Fibroblast of lung (primary cell): Measurements from ENCODE around the gene TCF4. TPM values are rescaled to one million over a fixed set of nuclear protein-coding genes. Genes with fewer than 3 reads are reported as not detected.

Experiments used
- DNase-seq, 2 donors: peaks; one replicate each; pipeline versions ENCODE4 v3.0.0 to v3.0.0-alpha.2; 2010; ENCODE audit warnings: low read depth in 2 of 2
- H2AFZ ChIP-seq: 2 replicates; pipeline ENCODE4 v1.5.1; 2012; ENCODE audit warnings: low read length, control low read depth, inconsistent platforms
- H3K27ac ChIP-seq: 2 replicates; pipeline ENCODE4 v1.5.1; 2011; ENCODE audit warnings: low read length, control low read depth; ENCODE audit not compliant: insufficient read depth
- H3K27me3 ChIP-seq: 2 replicates; pipeline ENCODE4 v1.5.1; 2011; ENCODE audit warnings: mild to moderate bottlenecking, low read length; ENCODE audit not compliant: control insufficient read depth, insufficient read depth
- H3K36me3 ChIP-seq: 2 replicates; pipeline ENCODE4 v1.5.1; 2011; ENCODE audit warnings: low read length; ENCODE audit not compliant: control insufficient read depth, insufficient read depth
- H3K4me1 ChIP-seq: 2 replicates; pipeline ENCODE4 v1.5.1; 2011; ENCODE audit warnings: low read length; ENCODE audit not compliant: control insufficient read depth, insufficient read depth; ENCODE audit errors: extremely low read depth
- H3K4me2 ChIP-seq: 2 replicates; pipeline ENCODE4 v1.5.1; 2011; ENCODE audit warnings: low read length, control low read depth; ENCODE audit not compliant: insufficient read depth; ENCODE audit errors: extremely low read depth
- H3K4me3 ChIP-seq, 4 experiments: fragments of 200-600 bp in 1 of 4; sonication (generic) in 1 of 4; replicated peaks in 1 of 4; 2 replicates each; pipeline ENCODE4 v1.5.1; 2011 to 2016; ENCODE audit warnings: low read length in 4 of 4, low read depth in 3 of 4, mild to moderate bottlenecking in 3 of 4, control low read depth in 2 of 4, inconsistent platforms in 1 of 4, mixed read lengths in 1 of 4; ENCODE audit not compliant: insufficient read depth in 1 of 4; ENCODE audit errors: control extremely low read depth in 1 of 4
- H3K79me2 ChIP-seq: 2 replicates; pipeline ENCODE4 v1.5.1; 2012; ENCODE audit warnings: mild to moderate bottlenecking, low read length, inconsistent platforms; ENCODE audit not compliant: control insufficient read depth, insufficient read depth
- H3K9ac ChIP-seq: 2 replicates; pipeline ENCODE4 v1.5.1; 2011; ENCODE audit warnings: mild to moderate bottlenecking, low read length, control low read depth; ENCODE audit not compliant: insufficient read depth
- H3K9me3 ChIP-seq: 2 replicates; pipeline ENCODE4 v1.5.1; 2012; ENCODE audit warnings: low read depth, low read length; ENCODE audit not compliant: control insufficient read depth, insufficient read depth
- H4K20me1 ChIP-seq: 2 replicates; pipeline ENCODE4 v1.5.1; 2011; ENCODE audit warnings: low read length; ENCODE audit not compliant: control insufficient read depth, insufficient read depth; ENCODE audit errors: extremely low read depth
- EZH2 ChIP-seq: IDR thresholded peaks from 2 replicates; pipeline ENCODE4 v1.5.1; 2012; ENCODE audit warnings: low read length, control low read depth, mild to moderate bottlenecking; ENCODE audit errors: missing control alignments
- polyA plus RNA-seq, 2 donors: library from polyadenylated mRNA; depleted of rRNA in 1 of 2; stranded (reverse) in 1 of 2; unstranded in 1 of 2; fragments of >200 nt; gene quantifications; 2 replicates each; pipeline ENCODE4 v1.2.1, GENCODE V29; 2011 to 2012; ENCODE audit warnings: missing spikeins in 1 of 2
- total RNA-seq: library from RNA; depleted of rRNA; stranded (reverse); fragments of >200 nt; gene quantifications from 2 replicates; pipeline ENCODE4 v1.2.1, GENCODE V29; 2014
- TF ChIP-seq, protein P1 (sequence below), 2 donors: IDR thresholded peaks in 1 of 2; conservative IDR thresholded peaks in 1 of 2; 1 replicate in 1 of 2; 2 replicates in 1 of 2; pipeline ENCODE4 v1.5.1; 2011 to 2012; ENCODE audit warnings: low read length in 2 of 2, control low read depth in 1 of 2, inconsistent platforms in 1 of 2, low read depth in 1 of 2, mild to moderate bottlenecking in 1 of 2

TCF4 gene
- total and polyA plus RNA-seq, 2 donors (not counting 1 experiment from before 2014, with no cell fraction given): 48.9 to 57.6 TPM

DNA sequence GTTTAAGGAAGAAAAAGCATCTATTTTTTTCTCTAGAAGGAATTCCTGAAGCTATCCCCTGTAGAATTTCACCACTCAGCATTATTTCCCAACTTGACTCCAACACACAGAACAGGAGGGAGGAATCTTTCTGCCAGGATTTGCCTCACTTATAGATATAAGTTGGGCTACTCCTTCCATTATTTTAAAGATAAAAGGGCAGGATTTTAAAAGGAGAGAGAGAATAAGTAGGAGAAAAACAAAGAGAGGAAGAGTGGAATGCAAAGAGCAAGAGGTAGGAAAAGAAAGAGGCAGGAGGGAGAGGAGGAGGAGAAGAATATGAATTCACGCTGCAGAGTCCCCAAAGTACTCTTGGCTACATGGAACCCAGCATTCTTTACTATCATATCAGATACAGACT is 182.5 kb downstream of the TCF4 start:
- peaks cover 12% of the 10 kb centered on the region for H3K79me2 ChIP-seq
- peak overlapping the region; percentile 46 for H3K27ac ChIP-seq
- peaks cover 16% of the 10 kb centered on the region for H3K4me1 ChIP-seq
- no peaks in the 10 kb centered on the region for H3K36me3 ChIP-seq
- peak in 1 of 2 donors; percentile 64 for DNase-seq
- no peak overlapping the region for H3K9ac ChIP-seq
- H3K9me3 ChIP-seq: no peaks in the 10 kb centered on the region
- H3K27me3 ChIP-seq: no peaks in the 10 kb centered on the region
- H2AFZ ChIP-seq: no peak overlapping the region
- H3K4me3 ChIP-seq: no peak overlapping the region
- peak overlapping the region; percentile 54 for H3K4me2 ChIP-seq
- no peaks in the 10 kb centered on the region for H4K20me1 ChIP-seq
- TF ChIP-seq EZH2: no peak
- TF ChIP-seq, protein P1, sequence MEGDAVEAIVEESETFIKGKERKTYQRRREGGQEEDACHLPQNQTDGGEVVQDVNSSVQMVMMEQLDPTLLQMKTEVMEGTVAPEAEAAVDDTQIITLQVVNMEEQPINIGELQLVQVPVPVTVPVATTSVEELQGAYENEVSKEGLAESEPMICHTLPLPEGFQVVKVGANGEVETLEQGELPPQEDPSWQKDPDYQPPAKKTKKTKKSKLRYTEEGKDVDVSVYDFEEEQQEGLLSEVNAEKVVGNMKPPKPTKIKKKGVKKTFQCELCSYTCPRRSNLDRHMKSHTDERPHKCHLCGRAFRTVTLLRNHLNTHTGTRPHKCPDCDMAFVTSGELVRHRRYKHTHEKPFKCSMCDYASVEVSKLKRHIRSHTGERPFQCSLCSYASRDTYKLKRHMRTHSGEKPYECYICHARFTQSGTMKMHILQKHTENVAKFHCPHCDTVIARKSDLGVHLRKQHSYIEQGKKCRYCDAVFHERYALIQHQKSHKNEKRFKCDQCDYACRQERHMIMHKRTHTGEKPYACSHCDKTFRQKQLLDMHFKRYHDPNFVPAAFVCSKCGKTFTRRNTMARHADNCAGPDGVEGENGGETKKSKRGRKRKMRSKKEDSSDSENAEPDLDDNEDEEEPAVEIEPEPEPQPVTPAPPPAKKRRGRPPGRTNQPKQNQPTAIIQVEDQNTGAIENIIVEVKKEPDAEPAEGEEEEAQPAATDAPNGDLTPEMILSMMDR (conservative IDR thresholded peaks at IDR 0.05 in 1 of 2, IDR thresholded peaks at IDR 0.05 in 1 of 2; ENCODE audit: low read depth in 1 of 2, low read length in 2 of 2): no peak

GRCh38 chr18:55404832-55405465 is 183.0 kb downstream of the TCF4 start:
- Histone ChIP-seq H2AFZ (no peak overlapping the region), H3K4me2 (no peak overlapping the region), H3K27ac (no peak overlapping the region), H3K9me3 (no peaks in the 10 kb centered on the region), H3K27me3 (no peaks in the 10 kb centered on the region), H3K4me3 (no peak overlapping the region), H3K36me3 (no peaks in the 10 kb centered on the region), H4K20me1 (no peaks in the 10 kb centered on the region), H3K4me1 (peaks cover 16% of the 10 kb centered on the region), H3K9ac (no peak overlapping the region), H3K79me2 (peaks cover 12% of the 10 kb centered on the region)
- no peak for DNase-seq
- TF ChIP-seq EZH2: no peak
- TF ChIP-seq, protein P1 (conservative IDR thresholded peaks at IDR 0.05 in 1 of 2, IDR thresholded peaks at IDR 0.05 in 1 of 2; ENCODE audit: low read depth in 1 of 2, low read length in 2 of 2): no peak

DNA sequence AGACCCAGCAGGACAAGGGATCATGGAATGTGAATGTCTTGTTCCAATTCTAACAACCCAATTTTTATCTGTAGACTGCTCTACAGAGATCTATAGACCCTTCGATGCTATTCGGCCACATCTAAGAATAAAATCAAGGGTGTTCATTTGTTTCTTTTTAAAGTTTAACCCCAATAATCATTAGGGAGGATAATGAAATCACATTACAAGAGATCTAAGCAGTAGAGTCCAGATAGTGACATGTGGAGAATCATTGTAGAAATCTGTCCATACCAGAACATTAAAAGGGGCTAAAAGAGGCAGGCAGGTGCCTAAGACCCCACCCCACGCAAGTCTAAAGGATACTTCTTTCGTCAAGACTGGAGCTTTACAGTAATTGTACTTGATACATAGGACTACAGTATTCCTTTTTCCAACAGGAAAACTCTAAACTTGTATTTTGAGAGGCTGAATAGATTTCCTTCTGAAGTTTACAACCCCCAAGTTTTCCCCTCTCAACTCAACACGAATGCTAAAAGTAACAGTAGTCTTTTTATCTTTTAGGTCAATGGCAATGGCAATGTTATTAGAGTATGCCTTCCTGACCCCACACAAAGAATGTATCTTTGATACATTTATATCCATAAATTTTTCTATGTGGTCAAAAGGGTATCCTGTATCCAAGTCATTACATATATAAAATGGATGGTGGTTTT is 183.7 kb downstream of the TCF4 start:
- no peak for TF ChIP-seq EZH2
- TF ChIP-seq, protein P1 (conservative IDR thresholded peaks at IDR 0.05 in 1 of 2, IDR thresholded peaks at IDR 0.05 in 1 of 2; ENCODE audit: low read depth in 1 of 2, low read length in 2 of 2): no peak
- H3K9ac ChIP-seq: no peak overlapping the region

More for the DNA sequence above, 183.7 kb downstream of the TCF4 start:
- H3K27me3 ChIP-seq: no peaks in the 10 kb centered on the region
- H3K27ac ChIP-seq: peak overlapping the region; percentile 9
- H3K36me3 ChIP-seq: no peaks in the 10 kb centered on the region
- DNase-seq: no peak
- H3K4me2 ChIP-seq: peak overlapping the region; percentile 65
- H3K9me3 ChIP-seq: no peaks in the 10 kb centered on the region
- H4K20me1 ChIP-seq: no peaks in the 10 kb centered on the region
- H3K79me2 ChIP-seq: peaks cover 12% of the 10 kb centered on the region
- H3K4me1 ChIP-seq: peaks cover 16% of the 10 kb centered on the region
- H2AFZ ChIP-seq: no peak overlapping the region
- H3K4me3 ChIP-seq: no peak overlapping the region
